ENCODE data around the gene PRKAA2.

Gene PRKAA2

DNA sequence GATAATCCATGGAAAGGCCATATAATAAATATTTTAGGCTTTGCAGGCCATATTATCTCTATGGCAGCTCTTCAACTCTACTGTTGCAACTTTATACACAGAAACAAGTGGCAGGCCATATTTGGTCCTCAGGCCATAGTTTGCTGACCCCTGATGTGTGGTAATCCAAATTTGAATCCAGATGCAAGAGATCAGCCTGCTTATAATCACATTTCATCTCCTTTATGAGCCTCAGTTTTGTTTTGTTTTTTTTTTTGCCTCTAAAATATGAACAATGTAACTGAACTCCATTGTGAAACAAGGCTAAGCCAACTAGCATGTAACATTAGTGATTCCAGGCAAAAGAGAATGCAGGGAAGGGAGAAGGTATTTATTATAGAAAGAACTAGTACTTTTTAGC is 81.6 kb downstream of the PRKAA2 start:
- no peak for DNase-seq

DNA sequence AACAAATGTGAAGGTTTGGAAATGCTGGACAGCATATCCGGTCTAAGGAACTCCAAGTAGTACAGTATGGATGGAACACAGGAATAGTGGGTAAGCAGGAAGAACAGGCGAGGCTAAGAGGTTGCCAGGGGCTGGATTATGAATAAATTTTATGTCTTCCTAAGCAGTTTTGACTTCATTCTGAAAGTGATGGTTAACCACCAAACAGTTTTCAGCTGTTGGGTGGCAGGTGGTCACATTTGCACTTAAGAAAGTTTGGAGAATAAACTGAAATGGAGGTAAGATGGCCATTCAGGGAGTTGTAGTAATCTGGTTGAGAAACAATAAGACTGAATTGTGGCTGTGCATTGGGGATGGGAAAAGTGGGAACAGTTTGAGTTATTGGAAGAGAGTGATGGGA is 83.8 kb downstream of the PRKAA2 start:
- no peak for DNase-seq

DNA sequence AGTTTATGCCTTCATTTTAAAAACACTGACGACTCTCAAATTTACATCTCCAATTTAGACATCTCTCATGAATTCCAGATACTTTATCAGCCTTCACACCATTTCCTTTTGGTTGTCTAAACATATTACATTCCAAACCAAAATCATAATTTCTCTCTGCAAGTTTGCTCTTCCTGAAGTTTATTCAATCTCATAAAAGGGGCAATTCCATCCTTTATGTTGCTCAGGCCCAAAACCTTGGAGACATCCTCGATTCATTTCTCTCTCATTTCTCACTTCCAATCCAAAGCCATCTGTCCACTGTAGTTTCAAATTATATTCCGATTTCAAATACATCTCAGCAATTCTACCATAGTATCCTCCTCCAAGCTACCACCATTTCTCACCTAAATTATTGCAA is 100.1 kb downstream of the PRKAA2 start:
- DNase-seq: no peak

DNA sequence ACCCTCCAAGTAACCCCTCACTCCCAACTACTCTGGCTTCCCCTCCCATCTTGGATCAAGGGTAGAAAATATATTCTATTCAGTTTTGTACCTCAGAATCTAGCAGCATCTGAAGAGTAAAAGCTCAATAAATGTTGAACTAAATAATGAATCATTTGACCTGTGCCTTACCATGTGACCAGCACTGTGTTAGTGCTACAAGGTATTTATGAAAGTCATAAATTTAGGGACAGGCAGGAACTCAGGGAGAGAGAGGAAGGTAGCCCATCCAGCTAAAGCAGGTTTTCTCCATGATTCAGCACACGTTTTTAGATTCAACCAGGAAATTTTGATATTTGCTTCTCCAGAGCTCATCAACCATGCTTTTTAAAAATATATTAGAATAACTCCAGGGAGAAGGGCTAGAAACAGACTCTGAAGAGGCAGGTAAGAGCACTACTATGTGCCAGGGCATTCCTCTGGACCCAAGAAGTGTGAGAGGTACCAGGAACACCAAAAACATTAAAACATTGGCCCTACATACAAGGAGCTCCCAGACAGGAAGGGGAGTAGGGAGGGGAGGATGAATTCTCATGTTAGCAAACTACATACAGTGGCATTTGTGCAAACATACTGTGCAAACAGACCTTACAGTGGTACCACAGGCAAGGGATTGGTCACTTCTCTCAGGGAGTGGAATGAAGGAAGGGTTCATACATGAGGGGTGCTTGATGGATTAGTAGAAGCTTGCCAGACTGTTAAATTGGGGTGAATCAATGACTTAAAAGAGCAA is 109.8 kb downstream of the PRKAA2 start:
- DNase-seq: no peak

DNA sequence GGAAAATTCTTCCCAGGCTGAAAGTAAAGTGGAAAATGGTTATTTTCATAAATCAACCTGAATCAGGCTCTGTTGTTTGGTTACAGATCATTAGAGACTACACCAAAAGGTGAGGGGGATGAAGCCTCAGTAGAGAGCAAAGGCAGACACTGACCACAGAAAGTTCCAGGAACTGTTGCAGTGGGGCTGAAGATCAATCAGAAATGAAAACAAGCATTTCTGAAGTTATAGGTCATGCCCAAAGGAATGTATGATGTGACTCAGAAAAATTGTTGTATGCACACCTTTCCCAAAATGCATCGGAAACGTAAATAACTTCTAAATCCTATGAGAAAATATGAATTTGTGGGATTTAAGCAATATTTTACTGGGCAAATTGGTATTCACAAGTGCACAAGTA is 110.8 kb downstream of the PRKAA2 start:
- no peak for DNase-seq

DNA sequence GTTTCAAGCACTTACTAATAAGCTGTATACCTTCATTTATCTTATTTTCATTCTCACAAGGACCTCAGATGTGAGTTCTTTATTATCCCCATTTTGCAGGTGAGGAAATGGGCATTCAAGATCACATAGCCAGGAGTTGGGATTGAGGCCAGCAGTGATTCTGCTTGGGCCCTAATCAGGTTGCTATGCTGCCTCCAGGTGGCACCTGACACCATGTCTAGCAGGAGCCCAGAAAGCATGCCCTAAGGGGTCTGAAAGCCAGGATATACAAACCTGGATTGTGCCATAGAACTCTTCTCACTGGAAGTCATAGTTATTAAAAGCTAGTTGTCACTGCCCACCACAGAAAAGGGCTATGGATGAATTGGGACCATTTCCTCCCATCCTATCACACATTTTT is 113.0 kb downstream of the PRKAA2 start:
- DNase-seq: peak; percentile 39

DNA sequence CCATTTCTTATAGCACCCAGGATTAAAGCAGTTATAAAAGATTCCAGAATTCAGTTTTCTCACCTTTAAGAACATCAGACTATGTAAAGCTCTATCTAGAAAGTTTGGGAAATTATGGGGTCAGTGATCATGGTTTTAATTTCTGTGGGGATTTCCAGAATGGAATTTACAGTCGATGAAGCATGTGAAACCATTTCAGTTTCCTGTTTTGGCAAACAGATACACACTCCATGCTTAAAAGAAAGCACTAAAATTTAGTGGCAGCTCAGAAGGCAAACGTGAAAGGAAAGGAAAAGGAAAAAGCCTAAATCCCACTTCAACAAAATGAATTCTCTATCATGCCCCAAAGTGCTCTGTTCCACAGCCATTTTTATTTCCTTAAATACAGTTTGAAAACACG is 113.7 kb downstream of the PRKAA2 start:
- no peak for DNase-seq

Measured in NCI-H1105 (cell line).